Right hindlimb (tissue), 1 donor: ENCODE measurements around the gene TMCC3.
A peak's percentile ranks its signal among the peaks of the same experiment; 100 is the strongest.
"Not testable (repeated sequence)": the region's sequence is repeated elsewhere in the genome, so short reads cannot be mapped to it uniquely, and the experiment has no call there.

Source experiments
- DNase-seq: peaks from one replicate; pipeline ENCODE4 v3.0.0-alpha.2; 2018

The TMCC3 gene

DNA sequence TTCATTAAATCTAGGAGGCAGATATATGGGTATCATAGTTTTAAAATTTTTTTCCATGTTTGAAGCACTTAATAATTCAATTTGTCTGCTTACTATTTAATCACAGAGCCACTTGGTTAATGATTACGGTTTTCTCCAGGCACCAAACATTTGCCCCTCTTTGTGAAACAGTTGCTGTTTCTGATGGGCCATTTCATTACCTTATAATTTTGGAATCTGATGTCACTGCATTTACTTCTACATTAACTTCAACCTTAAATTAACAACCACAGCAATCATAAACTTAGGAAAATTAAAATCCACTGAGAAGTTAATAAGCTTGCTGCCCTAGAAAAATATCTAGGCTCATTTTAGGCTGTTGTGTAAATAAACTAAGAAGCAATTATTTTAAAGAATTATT is 17.0 kb downstream of the TMCC3 start:
- no peak for DNase-seq

- no peak for DNase-seq
Observed at GRCh38 chr12:94631058-94631457, 19.3 kb downstream of the TMCC3 start.

DNA sequence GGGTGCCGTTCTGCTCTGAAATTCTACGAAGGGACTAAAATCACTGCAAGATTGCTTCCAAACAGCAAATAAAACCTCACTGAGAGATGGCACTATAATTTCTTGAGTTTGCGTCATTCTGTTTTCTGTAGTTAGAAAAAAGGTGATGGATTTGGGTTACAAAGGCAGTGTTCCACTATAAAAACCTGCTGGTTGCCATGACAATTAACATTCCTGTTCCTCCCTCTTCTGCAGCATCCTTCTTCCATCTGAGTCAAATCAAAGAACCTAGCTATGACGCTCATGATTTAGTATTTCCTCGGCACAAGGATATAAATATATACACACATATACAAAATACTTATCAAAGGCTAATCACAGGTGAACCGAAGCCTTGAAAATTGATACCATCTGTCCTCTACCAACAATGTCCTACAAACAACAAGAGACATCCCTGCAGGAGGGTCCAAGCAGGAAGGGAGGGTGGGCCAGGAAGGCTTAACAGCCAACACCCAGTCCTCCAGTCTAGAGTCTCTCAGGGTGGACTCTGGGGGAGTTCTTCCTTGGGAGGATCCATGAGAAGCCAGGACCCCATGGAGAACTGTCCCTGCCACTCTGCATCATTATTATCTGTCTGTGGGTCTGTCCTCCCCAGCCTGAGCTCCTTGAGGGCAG is 21.4 kb downstream of the TMCC3 start:
- no peak for DNase-seq

DNA sequence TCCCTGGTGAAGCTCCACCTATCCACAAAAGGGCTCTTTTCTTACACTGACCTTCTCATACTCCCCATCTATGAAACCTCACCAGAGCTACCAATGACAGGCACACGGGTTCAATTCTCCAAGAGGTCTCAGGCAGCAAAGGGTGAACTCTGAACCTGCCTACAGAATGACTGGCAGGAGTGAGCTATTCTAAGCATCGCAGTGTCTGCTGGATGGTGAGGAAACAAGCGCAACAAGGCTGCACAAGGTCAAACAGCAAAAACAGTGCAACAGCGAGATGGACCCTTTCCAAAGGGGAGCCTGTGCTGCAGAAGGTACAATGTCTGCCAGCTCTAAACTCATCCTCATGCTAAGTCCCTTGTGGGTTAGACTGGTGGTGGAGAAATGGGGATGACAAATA is 22.0 kb downstream of the TMCC3 start:
- no peak for DNase-seq

- no peak for DNase-seq
Observed at GRCh38 chr12:94625531-94625930, 24.8 kb downstream of the TMCC3 start.

GRCh38 chr12:94623161-94623920 is 27.0 kb downstream of the TMCC3 start:
- no peak for DNase-seq

DNA sequence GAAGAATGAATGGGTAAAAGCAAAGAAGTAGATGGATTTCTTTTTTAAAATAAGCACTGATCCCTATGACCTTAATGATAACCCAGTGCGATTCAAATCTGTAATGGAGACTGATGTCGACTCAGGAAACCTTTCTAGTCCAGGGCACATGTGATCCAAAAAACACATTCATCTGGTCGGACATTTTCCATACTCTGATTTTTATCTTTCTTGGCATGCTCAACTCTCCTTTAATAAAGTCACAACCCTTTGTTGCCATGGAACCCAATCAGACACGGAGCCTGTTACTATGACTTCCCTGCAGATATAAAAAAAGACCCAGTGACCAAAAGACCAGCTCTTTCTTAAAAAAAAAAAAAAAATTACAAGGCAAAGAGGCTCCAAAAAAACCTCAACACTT is 27.9 kb downstream of the TMCC3 start:
- DNase-seq, result no peak

- no peak for DNase-seq
Observed at GRCh38 chr12:94621662-94622359, 28.5 kb downstream of the TMCC3 start.

GRCh38 chr12:94620621-94621020 is 29.7 kb downstream of the TMCC3 start:
- DNase-seq, result no peak

- no peak for DNase-seq
Observed at GRCh38 chr12:94618995-94619695, 31.2 kb downstream of the TMCC3 start.

DNA sequence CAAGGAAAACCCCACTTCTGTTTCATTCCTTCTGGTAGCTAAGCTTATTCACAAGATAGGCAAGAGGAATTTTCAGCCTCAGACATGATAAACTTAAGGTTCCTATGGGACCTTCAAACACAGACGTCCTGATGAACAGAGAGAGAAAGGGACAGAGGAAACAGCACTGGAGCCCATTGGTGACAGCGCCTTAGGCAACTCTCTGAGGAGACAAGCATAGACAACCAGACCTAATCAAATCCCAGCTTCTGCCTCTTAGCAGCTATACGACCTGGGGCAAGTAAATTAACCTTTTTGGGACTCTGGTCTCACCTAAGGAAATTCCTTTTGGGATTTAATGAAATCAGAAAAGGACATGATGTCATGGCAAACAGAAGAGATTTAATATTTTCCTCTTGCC is 33.3 kb downstream of the TMCC3 start:
- no peak for DNase-seq

DNA sequence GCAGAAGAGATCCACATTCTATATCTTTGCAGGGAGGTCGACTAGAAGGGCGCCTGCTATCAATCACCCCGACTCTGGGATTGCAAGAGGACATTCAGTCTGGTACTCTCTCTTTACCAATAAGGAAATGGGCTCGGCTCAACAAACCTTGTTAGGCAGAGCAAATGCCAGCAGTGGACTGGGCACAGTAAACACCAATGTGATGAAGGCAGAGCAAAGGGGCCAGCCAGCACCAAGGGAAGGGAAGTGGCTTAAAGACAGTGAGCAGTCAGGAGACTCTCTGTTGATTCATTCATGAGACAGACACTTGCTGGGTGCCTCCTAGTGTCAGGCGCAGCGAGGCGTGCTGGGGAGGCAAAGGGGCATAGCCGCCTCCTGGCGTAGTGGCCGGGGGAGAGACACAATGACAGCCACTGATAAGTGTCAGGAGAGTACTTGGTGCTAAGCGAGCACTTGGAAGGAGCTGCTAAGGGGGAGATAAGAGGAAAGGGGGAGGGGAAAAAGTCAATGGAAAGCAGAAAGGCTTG is 34.1 kb downstream of the TMCC3 start:
- DNase-seq, result no peak

DNA sequence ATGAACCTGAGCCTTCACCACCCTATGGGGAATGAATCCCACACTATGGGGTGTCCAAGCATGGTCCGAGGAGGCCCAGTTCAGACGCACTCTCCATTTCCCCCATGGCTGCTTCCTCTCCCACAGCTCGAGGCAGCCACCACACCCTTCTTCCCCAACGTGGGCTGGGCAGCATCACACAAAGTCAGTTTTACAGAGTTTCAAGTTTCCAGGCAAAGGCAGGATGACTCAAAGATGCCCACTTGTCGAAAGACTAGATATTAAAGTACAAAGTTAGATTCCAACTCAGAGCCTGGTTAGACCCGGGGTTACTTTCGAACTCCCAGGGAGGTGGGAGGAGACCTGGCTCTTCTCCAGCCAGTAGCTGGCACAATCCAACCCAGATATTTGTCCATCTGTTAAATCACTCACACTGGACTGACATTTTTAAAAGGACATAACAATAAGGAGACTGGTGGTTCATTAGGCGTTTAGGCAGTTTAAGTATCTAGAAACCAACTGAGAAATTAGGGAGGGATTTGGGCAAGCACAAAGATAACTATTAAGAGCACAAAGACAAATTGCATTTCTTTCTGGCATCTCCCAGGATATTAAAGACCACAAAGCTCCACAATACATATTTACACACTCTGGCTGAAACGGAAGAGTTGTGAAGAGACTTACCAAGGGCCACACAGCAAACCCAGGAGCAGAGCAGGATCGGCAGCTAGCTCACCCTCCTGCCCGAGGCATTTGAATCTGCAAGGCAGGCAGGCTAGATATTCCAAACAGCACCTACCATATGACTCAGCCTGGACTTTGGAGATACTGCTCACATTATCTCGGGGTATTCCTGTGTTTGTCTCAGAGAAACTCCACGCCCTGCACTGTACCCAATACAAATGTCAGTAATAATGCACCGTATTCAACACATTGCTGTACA is 34.8 kb downstream of the TMCC3 start:
- peak; percentile 57 for DNase-seq

DNA sequence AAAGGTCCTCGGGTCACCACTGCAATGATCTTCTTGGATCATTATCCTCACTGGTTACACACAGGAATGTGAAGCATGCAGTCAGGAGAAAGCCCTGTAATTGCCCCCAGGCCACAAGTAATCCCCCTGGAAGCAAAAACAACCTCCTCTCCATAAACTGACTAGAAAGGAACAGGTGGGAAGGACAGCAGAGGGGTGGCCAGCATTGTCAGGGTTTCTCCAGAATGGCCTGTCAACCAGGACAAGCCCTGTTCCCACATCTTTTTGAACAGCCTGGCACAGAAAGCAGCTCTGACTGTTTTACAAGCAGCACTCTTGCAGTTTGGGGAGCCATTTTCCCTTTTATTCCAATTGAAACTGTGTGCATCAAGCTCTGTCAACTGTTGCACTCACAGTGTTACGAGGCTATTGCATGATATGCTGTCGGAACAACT is 36.1 kb downstream of the TMCC3 start:
- peak; percentile 36 for DNase-seq

DNA sequence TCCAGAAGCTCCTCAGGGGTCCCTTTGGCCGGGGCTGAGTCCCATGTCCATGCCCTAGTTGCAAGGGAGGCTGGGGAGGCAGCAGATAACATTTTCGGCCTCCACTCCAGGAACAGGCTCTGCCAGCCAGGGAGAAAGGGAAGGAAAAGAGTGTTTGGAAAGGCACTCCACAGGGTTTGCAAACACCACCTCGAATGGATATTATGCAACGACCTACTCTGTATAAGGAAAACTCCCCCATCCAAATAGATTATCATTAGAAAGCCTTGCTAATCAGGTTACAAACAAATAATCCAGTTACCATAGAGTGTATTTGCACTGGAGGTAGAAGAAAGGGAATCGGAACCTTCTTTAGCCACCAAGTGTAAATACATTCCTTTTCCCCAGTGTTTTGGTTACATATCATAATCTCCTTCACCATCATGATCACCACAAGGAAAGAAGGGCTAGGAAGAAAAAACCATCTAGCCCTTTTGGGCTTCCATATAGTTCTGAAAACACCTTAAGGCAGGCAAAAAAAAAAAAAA is 40.4 kb downstream of the TMCC3 start:
- DNase-seq, result no peak

DNA sequence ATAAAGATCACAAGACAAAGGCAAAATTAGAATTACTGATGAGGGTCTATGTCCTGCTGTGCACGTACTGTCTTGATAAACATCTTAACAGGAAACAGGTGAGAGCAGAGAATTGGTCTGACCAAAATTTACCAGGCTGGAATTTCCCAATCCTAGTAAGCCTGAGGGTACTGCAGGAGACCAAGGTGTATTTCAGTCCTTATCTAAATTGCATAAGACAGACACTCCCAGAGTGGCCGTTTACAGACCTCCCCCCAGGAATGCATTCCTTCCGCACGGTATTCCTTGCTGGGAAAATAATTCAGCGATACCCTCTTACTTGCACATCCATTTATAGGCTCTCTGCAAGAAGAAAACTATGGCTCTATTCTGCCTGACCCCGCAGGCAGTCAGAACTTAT is 43.5 kb downstream of the TMCC3 start:
- not testable (repeated sequence) for DNase-seq

GRCh38 chr12:94604366-94604698 is 46.0 kb downstream of the TMCC3 start:
- no peak for DNase-seq

DNA sequence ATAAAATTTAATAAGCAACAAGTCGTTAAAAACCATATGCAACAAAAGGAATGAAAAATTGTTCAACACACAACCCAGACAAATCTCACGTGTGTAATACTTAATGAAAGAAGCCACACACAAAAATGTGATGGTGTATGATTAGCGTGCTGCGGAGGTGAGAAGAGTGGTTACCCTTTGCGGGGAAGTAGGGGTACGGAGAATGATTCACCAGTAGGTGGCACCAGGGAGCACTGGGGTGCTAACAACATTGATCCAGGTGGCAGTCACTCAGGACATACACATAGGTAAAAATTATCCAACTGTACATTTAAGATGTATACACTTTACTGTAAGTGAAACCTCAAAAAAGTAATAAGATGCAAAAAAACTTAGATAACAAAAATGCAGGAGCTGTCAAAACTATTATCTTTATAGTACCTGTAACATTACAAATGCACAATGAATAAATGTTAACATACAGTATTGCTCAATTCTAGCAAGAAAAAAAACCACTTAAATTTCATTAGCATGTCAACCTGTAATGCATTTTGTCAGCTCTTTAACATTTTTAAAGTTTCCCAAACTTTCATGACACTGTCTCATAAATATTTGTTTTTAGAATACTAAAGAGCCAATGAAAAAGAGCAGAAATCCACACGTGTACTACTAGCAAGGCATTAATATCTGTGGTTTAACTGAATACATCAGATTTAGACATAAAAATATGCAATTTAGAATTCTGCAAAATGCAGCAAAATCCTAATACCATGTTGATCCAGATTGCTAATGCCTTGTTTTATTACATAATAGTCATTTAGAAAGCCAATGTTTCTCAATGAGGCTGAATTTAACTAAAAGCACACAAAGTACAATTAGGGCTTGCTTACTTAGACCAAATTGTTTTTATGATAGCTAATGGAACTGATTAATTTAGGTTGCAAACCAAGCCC is 46.7 kb downstream of the TMCC3 start:
- no peak for DNase-seq

DNA sequence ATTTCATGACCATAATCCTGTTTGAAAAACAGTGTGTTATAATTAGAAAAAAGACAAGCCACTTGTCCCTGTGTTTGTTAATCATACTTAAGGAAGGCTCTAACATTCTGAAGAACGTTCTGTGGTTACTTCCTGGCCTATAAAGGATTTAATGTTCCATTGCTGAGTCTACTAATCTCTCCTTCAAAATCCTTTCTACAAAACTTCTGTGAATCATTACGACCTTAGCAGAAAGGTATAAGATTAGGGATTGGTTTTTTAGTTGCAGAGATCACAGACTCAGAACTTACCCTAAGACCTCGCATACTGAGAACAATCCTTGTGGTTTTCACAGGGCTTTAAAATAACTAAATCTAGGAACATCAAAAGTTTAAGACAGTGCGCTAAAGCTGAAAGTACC is 48.3 kb downstream of the TMCC3 start:
- no peak for DNase-seq

- DNase-seq, result not testable (repeated sequence)
Observed at GRCh38 chr12:94601307-94601706, 49.0 kb downstream of the TMCC3 start.

GRCh38 chr12:94599189-94599588 is 51.2 kb downstream of the TMCC3 start:
- DNase-seq, result no peak
